Measurements from ENCODE around the gene GSTA3.
"Not testable (repeated sequence)": the region's sequence is repeated elsewhere in the genome, so short reads cannot be mapped to it uniquely, and the experiment has no call there.

The GSTA3 gene

GRCh38 chr6:52909531-52909930, at the start of gene GSTA3:
GSTA3 (minus strand) TSS chr6:52909698; CDS start chr6:52905834, 3,864 bp downstream.
- DNase-seq (no peak), ATAC-seq (no peak)

GRCh38 chr6:52958546-52959255, 49.2 kb upstream of the GSTA3 start:
- no peak for ATAC-seq

GRCh38 chr6:52955871-52956270, 46.4 kb upstream of the GSTA3 start:
- ATAC-seq = no peak
- DNase-seq = no peak

More at GRCh38 chr6:52958546-52959255, 49.2 kb upstream of the GSTA3 start:
- no peak for DNase-seq

- peak; percentile 32 for ATAC-seq
Observed at GRCh38 chr6:52953911-52954839, 44.7 kb upstream of the GSTA3 start.

GRCh38 chr6:52946306-52946705, 36.8 kb upstream of the GSTA3 start:
- ATAC-seq (no peak), DNase-seq (no peak)

More at GRCh38 chr6:52953911-52954839, 44.7 kb upstream of the GSTA3 start:
- no peak for DNase-seq

GRCh38 chr6:52942821-52943220, 33.3 kb upstream of the GSTA3 start:
- not testable (repeated sequence) for ATAC-seq, DNase-seq

GRCh38 chr6:52942221-52942620, 32.7 kb upstream of the GSTA3 start:
- no peak for ATAC-seq
- no peak for DNase-seq

- ATAC-seq (no peak), DNase-seq (no peak)
Observed at GRCh38 chr6:52937908-52938307, 28.4 kb upstream of the GSTA3 start.

GRCh38 chr6:52933778-52934177, 24.3 kb upstream of the GSTA3 start:
- ATAC-seq = no peak
- no peak for DNase-seq

- no peak for ATAC-seq
- no peak for DNase-seq
Observed at GRCh38 chr6:52931351-52931750, 21.9 kb upstream of the GSTA3 start.

- DNase-seq = no peak
- peak; percentile 40 for ATAC-seq
Observed at GRCh38 chr6:52929321-52930164, 20.0 kb upstream of the GSTA3 start.

- no peak for DNase-seq
- no peak for ATAC-seq
Observed at GRCh38 chr6:52927451-52927850, 18.0 kb upstream of the GSTA3 start.

GRCh38 chr6:52925919-52926792, 16.7 kb upstream of the GSTA3 start:
- ATAC-seq = no peak

GRCh38 chr6:52925042-52925441, 15.5 kb upstream of the GSTA3 start:
- DNase-seq (no peak), ATAC-seq (no peak)

More at GRCh38 chr6:52925919-52926792, 16.7 kb upstream of the GSTA3 start:
- DNase-seq = no peak

GRCh38 chr6:52923689-52924088, 14.2 kb upstream of the GSTA3 start:
- ATAC-seq, DNase-seq: not testable (repeated sequence)

GRCh38 chr6:52922161-52922560, 12.7 kb upstream of the GSTA3 start:
- ATAC-seq = no peak
- DNase-seq = no peak

GRCh38 chr6:52921743-52922142, 12.2 kb upstream of the GSTA3 start:
- ATAC-seq (no peak), DNase-seq (no peak)

GRCh38 chr6:52919511-52919910, 10.0 kb upstream of the GSTA3 start:
- ATAC-seq, DNase-seq: not testable (repeated sequence)

GRCh38 chr6:52918771-52919170, 9.3 kb upstream of the GSTA3 start:
- not testable (repeated sequence) for DNase-seq, ATAC-seq

GRCh38 chr6:52918027-52918686, 8.7 kb upstream of the GSTA3 start:
- ATAC-seq, DNase-seq: not testable (repeated sequence)
